ENCODE results near the gene SEC24D.
"Not testable (repeated sequence)": the region's sequence is repeated elsewhere in the genome, so short reads cannot be mapped to it uniquely, and the experiment has no call there.

Gene SEC24D, protein sequence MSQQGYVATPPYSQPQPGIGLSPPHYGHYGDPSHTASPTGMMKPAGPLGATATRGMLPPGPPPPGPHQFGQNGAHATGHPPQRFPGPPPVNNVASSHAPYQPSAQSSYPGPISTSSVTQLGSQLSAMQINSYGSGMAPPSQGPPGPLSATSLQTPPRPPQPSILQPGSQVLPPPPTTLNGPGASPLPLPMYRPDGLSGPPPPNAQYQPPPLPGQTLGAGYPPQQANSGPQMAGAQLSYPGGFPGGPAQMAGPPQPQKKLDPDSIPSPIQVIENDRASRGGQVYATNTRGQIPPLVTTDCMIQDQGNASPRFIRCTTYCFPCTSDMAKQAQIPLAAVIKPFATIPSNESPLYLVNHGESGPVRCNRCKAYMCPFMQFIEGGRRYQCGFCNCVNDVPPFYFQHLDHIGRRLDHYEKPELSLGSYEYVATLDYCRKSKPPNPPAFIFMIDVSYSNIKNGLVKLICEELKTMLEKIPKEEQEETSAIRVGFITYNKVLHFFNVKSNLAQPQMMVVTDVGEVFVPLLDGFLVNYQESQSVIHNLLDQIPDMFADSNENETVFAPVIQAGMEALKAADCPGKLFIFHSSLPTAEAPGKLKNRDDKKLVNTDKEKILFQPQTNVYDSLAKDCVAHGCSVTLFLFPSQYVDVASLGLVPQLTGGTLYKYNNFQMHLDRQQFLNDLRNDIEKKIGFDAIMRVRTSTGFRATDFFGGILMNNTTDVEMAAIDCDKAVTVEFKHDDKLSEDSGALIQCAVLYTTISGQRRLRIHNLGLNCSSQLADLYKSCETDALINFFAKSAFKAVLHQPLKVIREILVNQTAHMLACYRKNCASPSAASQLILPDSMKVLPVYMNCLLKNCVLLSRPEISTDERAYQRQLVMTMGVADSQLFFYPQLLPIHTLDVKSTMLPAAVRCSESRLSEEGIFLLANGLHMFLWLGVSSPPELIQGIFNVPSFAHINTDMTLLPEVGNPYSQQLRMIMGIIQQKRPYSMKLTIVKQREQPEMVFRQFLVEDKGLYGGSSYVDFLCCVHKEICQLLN

DNA sequence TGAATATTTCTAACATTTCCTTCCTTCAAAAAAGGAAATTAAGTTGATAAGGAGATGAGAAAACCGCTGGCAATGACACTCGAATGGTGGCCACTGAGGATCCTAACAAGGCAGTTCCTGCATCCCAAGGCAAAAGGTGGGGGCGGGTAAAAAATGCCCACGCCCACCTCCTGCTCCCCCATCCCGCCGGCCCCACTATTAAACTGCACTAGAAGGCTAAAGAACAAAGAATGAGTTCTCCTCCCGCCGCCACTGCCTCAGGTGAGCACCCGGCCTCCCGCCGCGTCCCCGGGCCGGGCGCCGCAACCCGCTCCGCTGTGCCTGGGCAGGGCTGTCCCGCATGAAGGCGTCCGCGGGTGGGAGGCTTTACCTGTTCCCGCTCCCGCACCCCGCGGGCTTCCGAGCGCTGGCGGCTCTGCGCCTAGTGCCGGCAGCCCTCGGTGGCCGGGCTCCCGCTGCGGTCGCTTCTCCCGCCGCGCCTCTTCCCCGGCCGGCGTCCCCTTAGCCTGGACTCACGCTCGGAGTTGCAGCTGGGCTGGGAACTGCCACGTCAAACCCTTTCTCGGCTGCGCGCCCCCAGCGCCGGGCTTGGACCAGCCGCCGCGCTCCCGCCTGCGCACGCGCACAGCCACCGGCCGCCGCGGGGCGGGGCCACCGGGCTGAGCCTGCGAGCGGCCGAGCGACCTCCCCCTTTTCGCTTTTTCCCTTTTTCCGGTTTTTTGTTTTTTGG is at the start of gene SEC24D:
SEC24D (minus strand) TSS at position 556 of the 730 bp plus-strand sequence. CDS start 2,430 bp downstream, outside the sequence.
- TF ChIP-seq, protein P1, sequence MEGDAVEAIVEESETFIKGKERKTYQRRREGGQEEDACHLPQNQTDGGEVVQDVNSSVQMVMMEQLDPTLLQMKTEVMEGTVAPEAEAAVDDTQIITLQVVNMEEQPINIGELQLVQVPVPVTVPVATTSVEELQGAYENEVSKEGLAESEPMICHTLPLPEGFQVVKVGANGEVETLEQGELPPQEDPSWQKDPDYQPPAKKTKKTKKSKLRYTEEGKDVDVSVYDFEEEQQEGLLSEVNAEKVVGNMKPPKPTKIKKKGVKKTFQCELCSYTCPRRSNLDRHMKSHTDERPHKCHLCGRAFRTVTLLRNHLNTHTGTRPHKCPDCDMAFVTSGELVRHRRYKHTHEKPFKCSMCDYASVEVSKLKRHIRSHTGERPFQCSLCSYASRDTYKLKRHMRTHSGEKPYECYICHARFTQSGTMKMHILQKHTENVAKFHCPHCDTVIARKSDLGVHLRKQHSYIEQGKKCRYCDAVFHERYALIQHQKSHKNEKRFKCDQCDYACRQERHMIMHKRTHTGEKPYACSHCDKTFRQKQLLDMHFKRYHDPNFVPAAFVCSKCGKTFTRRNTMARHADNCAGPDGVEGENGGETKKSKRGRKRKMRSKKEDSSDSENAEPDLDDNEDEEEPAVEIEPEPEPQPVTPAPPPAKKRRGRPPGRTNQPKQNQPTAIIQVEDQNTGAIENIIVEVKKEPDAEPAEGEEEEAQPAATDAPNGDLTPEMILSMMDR (IDR thresholded peaks at IDR 0.05; ENCODE audit: borderline replicate concordance, control extremely low read depth, extremely low read depth, insufficient read depth, missing control alignments) = no peak
- in situ Hi-C loops (cut with MboI; ENCODE audit: low sequenced_read_pairs, unreplicated experiment) = no loop called here
- peak; percentile 96 for DNase-seq (ENCODE audit: low spot score)

DNA sequence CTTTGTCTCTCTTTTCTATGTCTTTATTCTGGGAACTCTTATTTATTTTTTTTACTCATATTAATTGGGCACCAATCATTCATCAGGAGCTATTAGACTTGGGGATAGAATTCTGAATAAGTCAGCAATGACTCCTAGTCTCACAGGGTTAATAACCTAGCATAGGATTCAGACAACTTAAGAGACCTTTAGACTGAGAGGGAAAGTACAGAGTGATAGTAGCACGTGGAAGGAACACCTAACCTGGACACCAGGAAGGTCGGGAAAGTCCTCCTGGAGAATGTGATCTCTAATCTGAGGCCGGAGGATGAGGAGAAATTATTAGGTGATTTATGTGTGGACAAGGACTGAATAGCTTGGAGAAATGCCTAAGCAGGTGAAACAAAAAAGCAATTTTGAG is 48.8 kb upstream of the SEC24D start:
- no peak for DNase-seq (ENCODE audit: low spot score)
- in situ Hi-C loops (cut with MboI; ENCODE audit: low sequenced_read_pairs, unreplicated experiment) = loop anchor here (10.0 kb wide), 1 partner anchor 110 kb away; no protein-coding TSS in a partner anchor
- TF ChIP-seq, protein P1 (IDR thresholded peaks at IDR 0.05; ENCODE audit: borderline replicate concordance, control extremely low read depth, extremely low read depth, insufficient read depth, missing control alignments) = no peak

DNA sequence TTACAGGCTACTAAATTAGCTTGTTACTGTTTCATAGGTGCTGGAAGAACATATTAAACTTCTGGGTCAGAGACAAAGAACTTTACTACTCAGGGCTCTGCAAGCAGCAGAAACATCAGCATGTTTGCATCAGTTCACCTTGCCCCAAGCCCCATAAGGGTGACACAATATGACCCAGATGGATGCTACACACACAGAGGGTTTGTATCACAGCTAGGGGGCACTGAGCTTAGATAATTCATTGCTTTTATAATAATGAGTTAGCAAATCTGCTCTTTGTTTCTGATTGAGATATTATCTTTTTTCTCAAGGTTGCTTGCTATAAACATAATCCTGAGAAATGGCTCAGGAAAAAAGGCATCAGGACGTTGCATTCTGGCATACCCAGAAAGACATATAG is 47.9 kb upstream of the SEC24D start:
- TF ChIP-seq, protein P1 (IDR thresholded peaks at IDR 0.05; ENCODE audit: borderline replicate concordance, control extremely low read depth, extremely low read depth, insufficient read depth, missing control alignments) = no peak

DNA sequence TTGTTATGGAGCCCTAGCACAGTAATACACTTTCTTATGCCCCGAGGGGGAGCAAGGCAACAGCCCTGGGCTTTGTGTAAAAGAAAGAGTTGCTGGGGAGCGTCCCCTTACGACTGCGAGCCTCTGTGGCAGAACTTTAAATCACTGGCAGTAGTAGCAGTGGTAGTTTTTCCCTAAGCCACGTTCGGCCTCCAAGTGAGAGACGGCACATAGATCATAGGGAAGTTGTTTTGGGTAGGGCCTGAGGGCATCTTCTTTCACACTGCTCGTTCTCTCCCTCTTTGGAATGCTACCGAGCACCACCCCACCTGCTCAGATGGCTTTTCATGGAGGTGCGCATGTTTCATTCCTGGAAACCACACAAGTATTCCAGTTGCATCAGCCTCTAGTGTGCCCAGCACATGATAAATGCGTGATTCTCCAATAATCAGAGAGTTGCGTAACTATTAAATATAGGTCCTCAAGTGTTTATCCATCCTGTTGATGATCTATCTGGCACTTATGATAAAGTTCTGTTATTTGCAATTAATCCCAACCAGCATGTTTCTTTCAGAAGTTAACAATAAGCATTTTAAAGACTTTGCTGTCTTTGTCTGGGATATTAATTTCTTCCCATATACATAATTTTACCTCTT is 45.7 kb upstream of the SEC24D start:
- TF ChIP-seq, protein P1 (IDR thresholded peaks at IDR 0.05; ENCODE audit: borderline replicate concordance, control extremely low read depth, extremely low read depth, insufficient read depth, missing control alignments) = no peak
- in situ Hi-C loops (cut with MboI; ENCODE audit: low sequenced_read_pairs, unreplicated experiment) = loop anchor here (10.0 kb wide), 1 partner anchor 107 kb away; no protein-coding TSS in a partner anchor
- DNase-seq (ENCODE audit: low spot score) = no peak

More for the DNA sequence above, 47.9 kb upstream of the SEC24D start:
- in situ Hi-C loops (cut with MboI; ENCODE audit: low sequenced_read_pairs, unreplicated experiment) = loop anchor here (10.0 kb wide), 1 partner anchor 109 kb away; no protein-coding TSS in a partner anchor
- no peak for DNase-seq (ENCODE audit: low spot score)

DNA sequence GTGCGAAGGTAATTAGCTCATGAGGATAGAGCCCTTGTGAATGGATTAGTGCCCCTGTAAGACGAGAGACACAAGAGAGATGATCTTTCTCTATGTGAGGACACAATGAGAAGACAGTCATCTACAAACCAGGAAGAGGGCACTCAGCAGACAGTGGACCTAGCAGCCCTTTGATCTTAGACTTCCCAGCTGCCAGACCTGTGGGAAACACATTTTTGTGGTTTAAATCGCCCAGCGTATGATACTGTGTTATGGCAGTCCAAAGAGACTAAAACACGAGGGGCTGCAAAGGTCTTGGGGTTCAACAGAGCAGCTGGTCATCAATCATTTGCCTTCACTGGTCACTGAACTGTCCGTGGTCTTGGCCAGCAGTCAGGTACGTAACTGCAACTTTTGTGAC is 43.5 kb upstream of the SEC24D start:
- TF ChIP-seq, protein P1 (IDR thresholded peaks at IDR 0.05; ENCODE audit: borderline replicate concordance, control extremely low read depth, extremely low read depth, insufficient read depth, missing control alignments) = no peak
- in situ Hi-C loops (cut with MboI; ENCODE audit: low sequenced_read_pairs, unreplicated experiment) = no loop called here
- DNase-seq (ENCODE audit: low spot score) = no peak

DNA sequence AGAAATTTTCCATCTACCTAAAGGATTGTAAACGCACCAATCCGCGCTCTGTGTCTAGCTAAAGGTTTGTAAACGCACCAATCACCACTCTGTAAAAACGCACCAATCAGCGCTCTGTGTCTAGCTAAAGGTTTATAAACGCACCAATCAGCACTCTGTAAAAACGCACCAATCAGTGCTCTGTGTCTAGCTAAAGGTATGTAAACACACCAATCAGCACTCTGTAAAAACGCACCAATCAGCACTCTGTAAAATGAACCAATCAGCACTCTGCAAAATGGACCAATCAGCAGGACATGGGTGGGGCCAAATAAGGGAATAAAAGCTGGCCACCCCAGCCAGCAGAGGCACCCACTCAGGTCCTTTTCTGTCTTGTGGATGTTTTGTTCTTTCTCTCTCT is 42.6 kb upstream of the SEC24D start:
- in situ Hi-C loops (cut with MboI; ENCODE audit: low sequenced_read_pairs, unreplicated experiment); DNase-seq (ENCODE audit: low spot score): not testable (repeated sequence)

All from GM13976 (cell line).